ENCODE results near the gene SLC28A3. TPM values are rescaled to one million over a fixed set of nuclear protein-coding genes. Genes with fewer than 3 reads are reported as not detected.

Gene SLC28A3
- total RNA-seq, 4 donors from 2014 or later = 7.1 to 40.1 (median 10.9) TPM

DNA sequence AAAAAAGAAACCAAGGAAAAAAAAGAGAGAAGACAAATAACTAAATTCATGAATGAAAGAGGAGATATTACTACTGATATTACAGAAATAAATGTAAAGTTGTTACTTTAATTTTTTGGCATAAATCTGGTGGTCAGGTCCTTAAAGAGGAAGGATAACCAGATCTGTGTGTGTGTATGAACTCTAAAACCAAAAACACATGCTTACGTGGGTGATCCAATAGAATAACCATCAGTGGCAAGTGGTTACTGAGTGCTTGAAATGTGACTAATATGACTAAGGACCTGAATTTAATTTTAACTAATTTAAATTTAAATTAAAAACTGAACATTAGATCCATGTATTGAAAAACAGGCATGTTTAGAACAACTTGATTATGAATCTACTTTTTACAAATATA is 10.3 kb downstream of the SLC28A3 start:
- TF ChIP-seq POLR2A (IDR thresholded peaks at IDR 0.05) (no peak), CTCF (IDR thresholded peaks at IDR 0.05) (no peak), EP300 (IDR thresholded peaks at IDR 0.05) (no peak), POLR2AphosphoS5 (IDR thresholded peaks at IDR 0.05) (no peak)
- Histone ChIP-seq H3K27me3 (no peaks in the 10 kb centered on the region), H3K9me3 (no peaks in the 10 kb centered on the region), H3K4me1 (peaks cover 7% of the 10 kb centered on the region), H3K4me3 (no peak overlapping the region), H3K36me3 (no peaks in the 10 kb centered on the region), H3K27ac (no peak overlapping the region)
- 91% methylated on average over 1 of the region's 1 CpG for WGBS
- DNase-seq (ENCODE audit: low spot score in 2 of 2) = no peak

DNA sequence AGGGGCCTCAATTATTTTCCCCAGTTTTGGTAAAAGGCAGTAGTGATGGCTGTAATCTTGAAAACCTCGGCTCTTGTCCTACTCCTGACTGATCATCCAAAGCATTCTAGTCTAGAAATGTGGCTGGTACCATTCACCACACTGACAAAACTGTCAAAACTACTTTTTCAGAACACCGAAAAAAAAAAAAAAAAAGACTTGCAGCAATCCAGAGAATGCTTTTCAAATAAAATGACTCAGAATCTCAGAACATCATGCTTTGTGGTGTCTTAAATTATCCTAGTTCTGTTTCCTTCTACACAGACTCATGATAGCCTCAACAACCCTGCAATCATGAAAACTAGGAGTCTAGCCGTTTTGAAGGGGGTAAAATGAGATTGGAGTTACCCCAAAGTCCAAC is 13.4 kb downstream of the SLC28A3 start:
- no peak for DNase-seq (ENCODE audit: low spot score in 2 of 2)
- Histone ChIP-seq H3K4me3 (no peak overlapping the region), H3K36me3 (no peaks in the 10 kb centered on the region), H3K27me3 (no peaks in the 10 kb centered on the region), H3K27ac (no peak overlapping the region), H3K4me1 (peaks cover 7% of the 10 kb centered on the region), H3K9me3 (no peaks in the 10 kb centered on the region)
- WGBS = 90% methylated on average over 3 of the region's 3 CpGs
- no peak for TF ChIP-seq EP300 (IDR thresholded peaks at IDR 0.05)
- no peak for TF ChIP-seq POLR2A (IDR thresholded peaks at IDR 0.05)
- no peak for TF ChIP-seq POLR2AphosphoS5 (IDR thresholded peaks at IDR 0.05)
- no peak for TF ChIP-seq CTCF (IDR thresholded peaks at IDR 0.05)

GRCh38 chr9:84325347-84325973 is 15.1 kb downstream of the SLC28A3 start:
- Histone ChIP-seq H3K9me3 (no peaks in the 10 kb centered on the region), H3K27me3 (no peaks in the 10 kb centered on the region), H3K4me1 (no peaks in the 10 kb centered on the region), H3K36me3 (no peaks in the 10 kb centered on the region), H3K4me3 (no peak overlapping the region), H3K27ac (no peak overlapping the region)
- 68% methylated on average over 3 of the region's 3 CpGs for WGBS
- no peak for DNase-seq (ENCODE audit: low spot score in 2 of 2)
- TF ChIP-seq POLR2AphosphoS5 (IDR thresholded peaks at IDR 0.05) (no peak), POLR2A (IDR thresholded peaks at IDR 0.05) (no peak)

DNA sequence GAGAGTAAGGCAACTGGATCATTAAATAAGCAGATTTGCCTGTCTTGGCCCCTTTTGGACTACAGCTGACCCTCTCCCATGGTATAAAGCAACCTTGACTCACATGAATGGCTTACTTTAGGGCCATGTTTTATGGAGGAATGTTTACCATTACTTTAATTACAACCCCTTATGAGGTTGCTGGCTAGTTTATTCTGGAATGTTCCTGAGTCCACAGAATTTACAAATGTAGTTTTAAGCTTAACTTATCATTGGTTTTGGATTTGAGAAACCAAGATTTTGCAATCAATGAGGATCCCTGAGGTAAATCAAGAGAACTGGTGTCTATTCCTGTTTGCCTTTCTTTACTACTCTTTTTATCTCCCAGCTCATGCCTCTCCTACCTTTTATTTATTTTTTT is 15.7 kb downstream of the SLC28A3 start:
- Histone ChIP-seq H3K4me3 (no peak overlapping the region), H3K36me3 (no peaks in the 10 kb centered on the region), H3K9me3 (no peaks in the 10 kb centered on the region), H3K4me1 (no peaks in the 10 kb centered on the region), H3K27me3 (no peaks in the 10 kb centered on the region), H3K27ac (no peak overlapping the region)
- no peak for DNase-seq (ENCODE audit: low spot score in 2 of 2)
- TF ChIP-seq POLR2AphosphoS5 (IDR thresholded peaks at IDR 0.05) (no peak), EP300 (IDR thresholded peaks at IDR 0.05) (no peak), POLR2A (IDR thresholded peaks at IDR 0.05) (no peak), CTCF (IDR thresholded peaks at IDR 0.05) (no peak)

- Histone ChIP-seq H3K36me3 (no peaks in the 10 kb centered on the region), H3K4me1 (no peaks in the 10 kb centered on the region), H3K27me3 (no peaks in the 10 kb centered on the region), H3K4me3 (no peak overlapping the region), H3K27ac (no peak overlapping the region), H3K9me3 (no peaks in the 10 kb centered on the region)
- no peak for DNase-seq (ENCODE audit: low spot score in 2 of 2)
- WGBS = 83% methylated on average over 2 of the region's 2 CpGs
- TF ChIP-seq EP300 (IDR thresholded peaks at IDR 0.05) = no peak
- no peak for TF ChIP-seq POLR2A (IDR thresholded peaks at IDR 0.05)
- no peak for TF ChIP-seq POLR2AphosphoS5 (IDR thresholded peaks at IDR 0.05)
- no peak for TF ChIP-seq CTCF (IDR thresholded peaks at IDR 0.05)
Measured at GRCh38 chr9:84323858-84324257, 16.7 kb downstream of the SLC28A3 start.

- Histone ChIP-seq H3K4me3 (no peak overlapping the region), H3K27ac (no peak overlapping the region), H3K27me3 (no peaks in the 10 kb centered on the region), H3K36me3 (no peaks in the 10 kb centered on the region), H3K9me3 (no peaks in the 10 kb centered on the region), H3K4me1 (no peaks in the 10 kb centered on the region)
- WGBS = 95% methylated on average over 1 of the region's 1 CpG
- no peak for DNase-seq (ENCODE audit: low spot score in 2 of 2)
- no peak for TF ChIP-seq POLR2AphosphoS5 (IDR thresholded peaks at IDR 0.05)
- TF ChIP-seq CTCF (IDR thresholded peaks at IDR 0.05) = no peak
- TF ChIP-seq POLR2A (IDR thresholded peaks at IDR 0.05) = no peak
- TF ChIP-seq EP300 (IDR thresholded peaks at IDR 0.05) = no peak
Measured at GRCh38 chr9:84322828-84323227, 17.7 kb downstream of the SLC28A3 start.

All from suprapubic skin (tissue), 4 donors.